HepG2 (cell line): Measurements from ENCODE around the gene TAF1A. TPM values are rescaled to one million over a fixed set of nuclear protein-coding genes. Genes with fewer than 3 reads are reported as not detected.

Experiments used
- ATAC-seq: fragments of 200-7000 bp; cut with Tn5 transposase; 3 replicates; pipeline ENCODE4 v1.9.1; 2020; ENCODE audit warnings: mild to moderate bottlenecking, moderate library complexity
- BruUV-seq: library from RNA; stranded (reverse); fragments of 400-500 nt; replicated peaks from 2 replicates; lab custom pipeline; 2021; lab: Mats Ljungman, UMichigan
- CTCF ChIA-PET: fragments of 300-600 bp; formaldehyde crosslinking; extraction: SDS; loops from one replicate; lab custom pipeline; 2021; ENCODE audit warnings: low total read pairs, inconsistent platforms, low intra/inter-chr PET ratio; lab: Yijun Ruan, JAX
- POLR2A ChIA-PET: fragments of 350-600 bp; sonication (Branson Sonifier 250); formaldehyde crosslinking; loops from one replicate; lab custom pipeline; 2020; ENCODE audit warnings: antibody characterized with exemption, inconsistent platforms; lab: Yijun Ruan, JAX
- DNase-seq: peaks from one replicate; pipeline ENCODE4 v3.0.0-alpha.2; 2015; ENCODE audit warnings: low spot score
- FAIRE-seq: peaks from 3 replicates; lab custom pipeline; 2011; peaks lifted over from hg19 to GRCh38; lab: Jason Lieb, UNC
- H2AFZ ChIP-seq: one replicate; pipeline ENCODE4 v1.6.1; 2011; ENCODE audit warnings: low read length, inconsistent platforms
- H3K27ac ChIP-seq: fragments of 300-600 bp; 3 replicates; pipeline ENCODE4 v1.8.0; 2011; ENCODE audit warnings: mixed run types, mild to moderate bottlenecking, mixed read lengths, low read length, inconsistent platforms; ENCODE audit not compliant: insufficient read depth; ENCODE audit errors: extremely low read length
- H3K27me3 ChIP-seq, 2 experiments: fragments of 200-600 bp in 1 of 2; 2 replicates in 1 of 2; 3 replicates in 1 of 2; pipeline versions ENCODE4 v1.6.0 to v1.8.0; 2011; ENCODE audit warnings: low read length in 2 of 2, mild to moderate bottlenecking in 2 of 2, moderate library complexity in 2 of 2, inconsistent platforms in 1 of 2; ENCODE audit not compliant: insufficient read depth in 2 of 2, control insufficient read depth in 1 of 2
- H3K36me3 ChIP-seq, 2 experiments: fragments of 200-600 bp in 1 of 2; replicated peaks in 1 of 2; 2 replicates in 1 of 2; 3 replicates in 1 of 2; pipeline versions ENCODE4 v1.5.1 to v1.8.0; 2011; ENCODE audit warnings: low read length in 2 of 2, inconsistent platforms in 1 of 2; ENCODE audit not compliant: insufficient read depth in 2 of 2, control insufficient read depth in 1 of 2
- H3K4me1 ChIP-seq: 2 replicates; pipeline ENCODE4 v1.5.1; 2012; ENCODE audit warnings: low read length, inconsistent platforms; ENCODE audit not compliant: insufficient read depth
- H3K4me2 ChIP-seq: 2 replicates; pipeline ENCODE4 v1.6.0; 2011; ENCODE audit warnings: low read depth, low read length, inconsistent platforms
- H3K4me3 ChIP-seq, 3 experiments: fragments of 200-600 bp in 1 of 3; sonication (generic), shearing (Covaris generic) in 1 of 3; replicated peaks in 1 of 3; 2 replicates each; pipeline ENCODE4 v1.5.1; 2011 to 2016; ENCODE audit warnings: low read length in 3 of 3, inconsistent platforms in 2 of 3, low read depth in 2 of 3, mild to moderate bottlenecking in 2 of 3, control low read depth in 1 of 3, mixed read lengths in 1 of 3; ENCODE audit not compliant: insufficient read depth in 1 of 3
- H3K79me2 ChIP-seq: one replicate; pipeline ENCODE4 v1.6.1; 2011; ENCODE audit warnings: low read length, inconsistent platforms; ENCODE audit not compliant: insufficient read depth
- H3K9ac ChIP-seq: 2 replicates; pipeline ENCODE4 v1.6.0; 2011; ENCODE audit warnings: mild to moderate bottlenecking, low read depth, low read length, inconsistent platforms; ENCODE audit not compliant: insufficient read depth
- H3K9me3 ChIP-seq: 2 replicates; pipeline ENCODE4 v1.5.1; 2012; ENCODE audit warnings: mild to moderate bottlenecking, low read length
- H4K20me1 ChIP-seq: 2 replicates; pipeline ENCODE4 v1.6.0; 2011; ENCODE audit warnings: inconsistent platforms, mild to moderate bottlenecking, low read length, moderate library complexity; ENCODE audit not compliant: insufficient read depth
- FOXA3 ChIP-seq: IDR thresholded peaks from 2 replicates; pipeline ENCODE4 v1.6.1; 2016; ENCODE audit warnings: missing genetic modification reagents, missing compliant biosample characterization
- GABPB1 ChIP-seq: IDR thresholded peaks from 2 replicates; pipeline ENCODE4 v1.6.1; 2016; ENCODE audit warnings: mild to moderate bottlenecking, missing genetic modification reagents, moderate library complexity, missing compliant biosample characterization
- MTF1 ChIP-seq: sonication (generic); formaldehyde crosslinking; IDR thresholded peaks from 2 replicates; pipeline ENCODE4 v1.5.0; 2020; ENCODE audit warnings: missing genetic modification reagents
- THAP9 ChIP-seq: sonication (generic); formaldehyde crosslinking; IDR thresholded peaks from 2 replicates; pipeline ENCODE4; 2020; ENCODE audit warnings: missing genetic modification reagents, mild to moderate bottlenecking, borderline replicate concordance
- ZBTB33 ChIP-seq: sonication (generic); formaldehyde crosslinking; IDR thresholded peaks from 2 replicates; pipeline ENCODE4 v1.4.0; 2020; ENCODE audit warnings: missing genetic modification reagents
- ZFAT ChIP-seq: sonication (generic); formaldehyde crosslinking; conservative IDR thresholded peaks from 2 replicates; pipeline ENCODE4 v1.8.1; 2023; ENCODE audit warnings: missing genetic modification reagents, inconsistent platforms
- ZFP91 ChIP-seq: sonication (generic); formaldehyde crosslinking; IDR thresholded peaks from 2 replicates; pipeline ENCODE4 v1.9.0; 2022; ENCODE audit warnings: missing genetic modification reagents, mild to moderate bottlenecking, borderline replicate concordance
- ZFY ChIP-seq: sonication (generic); formaldehyde crosslinking; IDR thresholded peaks from 2 replicates; pipeline ENCODE4 v1.4.0; 2020; ENCODE audit warnings: missing genetic modification reagents
- WGBS: methylation state at CpG from one replicate; pipeline ENCODE4 v1.1.6; 2017; ENCODE audit warnings: low lambda C conversion rate; 5-methylcytosine and 5-hydroxymethylcytosine counted together
- in situ Hi-C: cut with HindIII; loops from 2 replicates; pipeline ENCODE4 v1.10.0; 2017; ENCODE audit warnings: low pct_unique_long_range_greater_than_20kb; ENCODE audit not compliant: extremely low pct_ligation_motif_present
- intact Hi-C: fragments of 100-400 bp; cut with micrococcal nuclease; formaldehyde crosslinking; loops from one replicate; pipeline ENCODE4 v1.10.0; 2022; ENCODE audit not compliant: unreplicated experiment
- polyA plus RNA-seq, 8 experiments: library from polyadenylated mRNA; depleted of rRNA in 3 of 8; stranded (reverse) in 7 of 8; unstranded in 1 of 8; fragments of >200 nt; fragmentation: Illumina TruSeq in 4 of 8; extraction: Trizol in 4 of 8; gene quantifications; 2 replicates each; pipeline versions ENCODE4 v1.2.1 to v1.2.3, GENCODE V29; 2011 to 2016; ENCODE audit warnings: low read depth in 4 of 8, missing spikeins in 1 of 8, mixed read lengths in 1 of 8; ENCODE audit not compliant: insufficient read depth in 1 of 8
- total RNA-seq, 5 experiments: library from RNA; depleted of rRNA; stranded (reverse); fragments of >200 nt; fragmentation: Illumina TruSeq; extraction: Trizol; gene quantifications; 2 replicates each; pipeline ENCODE4 v1.2.3, GENCODE V29; 2016; ENCODE audit warnings: low read depth in 1 of 5

Gene TAF1A
- total and polyA plus RNA-seq, 2 of the 13 experiments (the other 11 are each of a cell fraction or from before 2014, with no cell fraction given), result 3.3 to 10.7 TPM

GRCh38 chr1:222546091-222546490 lies 43.6 kb downstream of the TAF1A start:
- H3K4me3 ChIP-seq, result no peak overlapping the region
- no peaks in the 10 kb centered on the region for H3K27me3 ChIP-seq
- no peak for FAIRE-seq
- H3K9ac ChIP-seq, result no peak overlapping the region
- peaks cover 28% of the 10 kb centered on the region for H3K4me1 ChIP-seq
- peak; percentile 3 for DNase-seq
- in situ Hi-C loops, result no loop called here
- H3K79me2 ChIP-seq, result no peaks in the 10 kb centered on the region
- ATAC-seq, result no peak
- no peaks in the 10 kb centered on the region for H3K9me3 ChIP-seq
- TF ChIP-seq THAP9 (CRISPR knock-in tag) (no peak), MTF1 (CRISPR knock-in tag) (no peak), FOXA3 (CRISPR knock-in tag) (0 out of 2 replicates have a peak, but pooled peaks have one; percentile 24)
- H3K36me3 ChIP-seq, result no peaks in the 10 kb centered on the region
- peak overlapping the region; percentile 77; the same call in 1 of the 2 replicates for H3K4me2 ChIP-seq
- POLR2A ChIA-PET, result interaction anchor here (1.4 to 2.0 kb wide), 4 partner anchors 10 to 98 kb away, joined by 4 to 11 read pairs (median 6); no protein-coding TSS in a partner anchor
- no TSS peak for BruUV-seq
- intact Hi-C loops, result loop anchor here (5.0 kb wide), 1 partner anchor 71 kb away; the partner anchor contains the start of gene MIA3
- no peaks in the 10 kb centered on the region for H4K20me1 ChIP-seq
- H3K27ac ChIP-seq, result no peak overlapping the region
- CTCF ChIA-PET, result no interaction called here
- WGBS, result 23% methylated on average over 7 of the region's 7 CpGs
- H2AFZ ChIP-seq, result peak overlapping the region; percentile 42

- no peaks in the 10 kb centered on the region for H4K20me1 ChIP-seq
- H3K4me3 ChIP-seq, result peak overlapping the region; percentile 15 to 62 (median 56); a peak in 5 of 6 replicates
- peak overlapping the region; percentile 91 for H3K4me2 ChIP-seq
- no peak overlapping the region for H3K27ac ChIP-seq
- BruUV-seq, result no TSS peak
- CTCF ChIA-PET, result interaction anchor here (0.8 kb wide), 1 partner anchor 90 kb away, joined by 5 read pairs; no protein-coding TSS in a partner anchor
- no peaks in the 10 kb centered on the region for H3K27me3 ChIP-seq
- intact Hi-C loops (loop anchor here (1.0 kb wide), 1 partner anchor 90 kb away; no protein-coding TSS in a partner anchor), in situ Hi-C loops (no loop called here)
- H3K9me3 ChIP-seq, result no peaks in the 10 kb centered on the region
- peaks cover 28% of the 10 kb centered on the region for H3K4me1 ChIP-seq
- 21% methylated on average over 14 of the region's 21 CpGs for WGBS
- no peaks in the 10 kb centered on the region for H3K36me3 ChIP-seq
- DNase-seq (peak; percentile 70), FAIRE-seq (peak; percentile 67), ATAC-seq (peak; percentile 91)
- no peak overlapping the region for H3K9ac ChIP-seq
- H3K79me2 ChIP-seq, result no peaks in the 10 kb centered on the region
- POLR2A ChIA-PET, result interaction anchor here (0.9 kb wide), 1 partner anchor 78 kb away, joined by 3 read pairs; no protein-coding TSS in a partner anchor
- H2AFZ ChIP-seq, result peak overlapping the region; percentile 68
- TF ChIP-seq ZFP91 (CRISPR knock-in tag) (peak; percentile 45; the same call in 1 of the 2 replicates), GABPB1 (peak; percentile 20; the same call in 1 of the 2 replicates), ZBTB33 (CRISPR knock-in tag) (peak; percentile 73; the same call in 1 of the 2 replicates), ZFAT (no peak), ZFY (CRISPR knock-in tag) (0 out of 2 replicates have a peak, but pooled peaks have one; percentile 27)
Observed at GRCh38 chr1:222543817-222544216, 45.9 kb downstream of the TAF1A start.
